Measurements from ENCODE around the gene SNAP23.

The SNAP23 gene

DNA sequence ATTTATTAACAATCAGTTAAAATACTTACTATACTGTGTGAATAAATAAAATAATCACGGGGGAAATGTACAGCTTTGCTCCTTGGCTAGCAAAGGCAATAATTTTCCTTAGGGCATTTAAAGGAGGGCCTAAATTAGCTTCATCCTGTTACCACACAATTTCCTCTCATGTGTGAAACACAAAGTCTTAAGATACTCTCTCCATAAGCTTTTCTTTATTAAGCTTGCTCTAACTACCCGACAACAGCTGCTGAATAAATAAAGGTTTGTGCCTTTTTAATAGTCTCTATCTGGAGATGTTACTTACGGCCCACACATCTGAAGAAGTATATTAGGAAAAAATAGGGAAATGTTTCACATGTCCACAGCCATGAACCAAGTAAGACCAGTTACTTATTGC is 34.2 kb upstream of the SNAP23 start:
- Histone ChIP-seq H2AFZ (ENCODE audit: low read depth, low read length) (no peak overlapping the region), H3K4me2 (ENCODE audit: insufficient read depth, low read length) (no peak overlapping the region), H3K4me1 (ENCODE audit: insufficient read depth, low read length) (no peaks in the 10 kb centered on the region), H3K27ac (ENCODE audit: low read length) (no peak overlapping the region), H3K36me3 (ENCODE audit: insufficient read depth, low read length) (peaks cover 9% of the 10 kb centered on the region; the same call in 1 of the 2 replicates), H3K79me2 (ENCODE audit: insufficient read depth, low read length) (no peaks in the 10 kb centered on the region), H3K27me3 (ENCODE audit: insufficient read depth, low read length, poor library complexity) (no peaks in the 10 kb centered on the region), H3K9me3 (ENCODE audit: insufficient read depth, low read length, severe bottlenecking) (no peaks in the 10 kb centered on the region), H3K4me3 (ENCODE audit: low read depth in 1 of 2, low read length in 2 of 2) (no peak overlapping the region), H3K9ac (ENCODE audit: low read depth, low read length) (no peak overlapping the region), H4K20me1 (ENCODE audit: insufficient read depth, low read length) (no peaks in the 10 kb centered on the region)
- ATAC-seq (ENCODE audit: insufficient read depth, low read depth) (no peak), DNase-seq (no peak)
- no peak for TF ChIP-seq CTCF (IDR thresholded peaks at IDR 0.05; ENCODE audit: borderline replicate concordance, extremely low read depth, low read length, poor library complexity, severe bottlenecking)
- no peak for TF ChIP-seq EZH2 (IDR thresholded peaks at IDR 0.05; ENCODE audit: borderline replicate concordance, low read depth, low read length, severe bottlenecking)

DNA sequence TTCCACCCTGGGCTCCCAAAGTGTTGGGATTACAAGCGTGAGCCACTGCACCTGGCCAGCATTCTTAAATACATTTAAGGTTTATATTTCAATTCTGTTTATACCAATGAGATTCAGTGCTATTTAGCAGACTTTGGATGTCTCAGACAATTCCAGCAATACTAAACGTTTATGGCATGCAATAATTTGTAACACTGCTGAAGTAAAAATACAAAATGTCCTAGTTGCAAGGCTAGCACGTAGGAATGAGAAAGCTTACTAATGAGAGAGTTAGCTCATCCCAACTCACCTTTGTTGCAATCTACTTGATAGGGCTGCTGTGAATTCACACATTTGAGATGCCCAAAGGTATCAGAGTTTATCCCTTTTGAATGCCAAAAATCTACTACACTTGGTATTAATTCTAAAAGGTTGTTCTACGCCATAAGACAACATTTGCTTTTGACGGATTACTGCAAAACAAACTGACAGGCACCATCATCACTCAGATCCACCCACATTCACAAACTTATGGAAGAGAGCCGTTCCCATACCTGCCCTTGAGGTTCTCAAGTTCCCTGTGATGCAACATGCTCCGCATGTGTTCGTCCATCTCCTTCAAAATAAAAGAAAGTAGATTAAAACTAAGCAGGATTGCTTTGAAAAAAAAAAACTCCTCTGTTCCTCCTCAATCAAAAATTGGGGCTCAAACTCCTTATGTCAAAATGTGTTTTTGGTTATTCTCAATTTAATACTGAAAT is 29.7 kb upstream of the SNAP23 start:
- H3K9ac ChIP-seq (ENCODE audit: low read depth, low read length), result no peak overlapping the region
- TF ChIP-seq CTCF (IDR thresholded peaks at IDR 0.05; ENCODE audit: borderline replicate concordance, extremely low read depth, low read length, poor library complexity, severe bottlenecking) (no peak), EZH2 (IDR thresholded peaks at IDR 0.05; ENCODE audit: borderline replicate concordance, low read depth, low read length, severe bottlenecking) (no peak)
- H2AFZ ChIP-seq (ENCODE audit: low read depth, low read length), result no peak overlapping the region
- H4K20me1 ChIP-seq (ENCODE audit: insufficient read depth, low read length), result no peaks in the 10 kb centered on the region
- no peak for ATAC-seq (ENCODE audit: insufficient read depth, low read depth)
- H3K36me3 ChIP-seq (ENCODE audit: insufficient read depth, low read length), result peaks cover 15% of the 10 kb centered on the region; the same call in 1 of the 2 replicates
- no peaks in the 10 kb centered on the region for H3K9me3 ChIP-seq (ENCODE audit: insufficient read depth, low read length, severe bottlenecking)
- no peak overlapping the region for H3K4me2 ChIP-seq (ENCODE audit: insufficient read depth, low read length)
- no peak for DNase-seq
- no peaks in the 10 kb centered on the region for H3K27me3 ChIP-seq (ENCODE audit: insufficient read depth, low read length, poor library complexity)
- H3K4me3 ChIP-seq (ENCODE audit: low read depth in 1 of 2, low read length in 2 of 2), result no peak overlapping the region
- H3K27ac ChIP-seq (ENCODE audit: low read length), result no peak overlapping the region
- no peaks in the 10 kb centered on the region for H3K4me1 ChIP-seq (ENCODE audit: insufficient read depth, low read length)
- no peaks in the 10 kb centered on the region; the same call in 1 of the 2 replicates for H3K79me2 ChIP-seq (ENCODE audit: insufficient read depth, low read length)

DNA sequence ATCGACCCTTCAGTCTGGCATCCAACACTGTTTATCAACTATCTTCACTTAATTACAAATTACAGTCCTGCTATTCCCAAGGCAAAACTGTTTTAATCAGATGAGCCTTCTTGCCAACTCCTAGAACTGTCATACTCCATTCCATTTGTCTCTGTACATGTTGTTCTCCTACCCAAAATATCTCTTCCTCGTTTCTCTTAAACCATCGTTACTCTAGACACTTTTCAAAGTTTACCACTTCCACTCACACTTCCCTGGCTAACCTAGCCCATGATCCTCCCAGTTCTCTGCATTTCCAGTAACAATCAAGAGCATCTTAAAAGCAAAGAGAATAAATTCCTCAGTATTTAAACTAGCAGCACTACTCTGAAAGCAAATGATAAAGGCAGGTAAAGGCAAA is 24.4 kb upstream of the SNAP23 start:
- H3K27ac ChIP-seq (ENCODE audit: low read length), result no peak overlapping the region
- H4K20me1 ChIP-seq (ENCODE audit: insufficient read depth, low read length), result no peaks in the 10 kb centered on the region
- DNase-seq (no peak), ATAC-seq (ENCODE audit: insufficient read depth, low read depth) (no peak)
- no peaks in the 10 kb centered on the region for H3K27me3 ChIP-seq (ENCODE audit: insufficient read depth, low read length, poor library complexity)
- H3K9me3 ChIP-seq (ENCODE audit: insufficient read depth, low read length, severe bottlenecking), result no peaks in the 10 kb centered on the region
- H3K4me1 ChIP-seq (ENCODE audit: insufficient read depth, low read length), result no peaks in the 10 kb centered on the region
- no peak overlapping the region for H2AFZ ChIP-seq (ENCODE audit: low read depth, low read length)
- no peak overlapping the region for H3K9ac ChIP-seq (ENCODE audit: low read depth, low read length)
- H3K36me3 ChIP-seq (ENCODE audit: insufficient read depth, low read length), result peaks cover 13% of the 10 kb centered on the region; the same call in 1 of the 2 replicates
- no peak overlapping the region for H3K4me3 ChIP-seq (ENCODE audit: low read depth in 1 of 2, low read length in 2 of 2)
- TF ChIP-seq CTCF (IDR thresholded peaks at IDR 0.05; ENCODE audit: borderline replicate concordance, extremely low read depth, low read length, poor library complexity, severe bottlenecking) (no peak), EZH2 (IDR thresholded peaks at IDR 0.05; ENCODE audit: borderline replicate concordance, low read depth, low read length, severe bottlenecking) (no peak)
- no peak overlapping the region for H3K4me2 ChIP-seq (ENCODE audit: insufficient read depth, low read length)
- H3K79me2 ChIP-seq (ENCODE audit: insufficient read depth, low read length), result peaks cover 6% of the 10 kb centered on the region; the same call in 1 of the 2 replicates

Measured in DND-41 (cell line).